ENCODE measurements around the gene ANO5.
"Not testable (repeated sequence)": the region's sequence is repeated elsewhere in the genome, so short reads cannot be mapped to it uniquely, and the experiment has no call there.

Gene ANO5

DNA sequence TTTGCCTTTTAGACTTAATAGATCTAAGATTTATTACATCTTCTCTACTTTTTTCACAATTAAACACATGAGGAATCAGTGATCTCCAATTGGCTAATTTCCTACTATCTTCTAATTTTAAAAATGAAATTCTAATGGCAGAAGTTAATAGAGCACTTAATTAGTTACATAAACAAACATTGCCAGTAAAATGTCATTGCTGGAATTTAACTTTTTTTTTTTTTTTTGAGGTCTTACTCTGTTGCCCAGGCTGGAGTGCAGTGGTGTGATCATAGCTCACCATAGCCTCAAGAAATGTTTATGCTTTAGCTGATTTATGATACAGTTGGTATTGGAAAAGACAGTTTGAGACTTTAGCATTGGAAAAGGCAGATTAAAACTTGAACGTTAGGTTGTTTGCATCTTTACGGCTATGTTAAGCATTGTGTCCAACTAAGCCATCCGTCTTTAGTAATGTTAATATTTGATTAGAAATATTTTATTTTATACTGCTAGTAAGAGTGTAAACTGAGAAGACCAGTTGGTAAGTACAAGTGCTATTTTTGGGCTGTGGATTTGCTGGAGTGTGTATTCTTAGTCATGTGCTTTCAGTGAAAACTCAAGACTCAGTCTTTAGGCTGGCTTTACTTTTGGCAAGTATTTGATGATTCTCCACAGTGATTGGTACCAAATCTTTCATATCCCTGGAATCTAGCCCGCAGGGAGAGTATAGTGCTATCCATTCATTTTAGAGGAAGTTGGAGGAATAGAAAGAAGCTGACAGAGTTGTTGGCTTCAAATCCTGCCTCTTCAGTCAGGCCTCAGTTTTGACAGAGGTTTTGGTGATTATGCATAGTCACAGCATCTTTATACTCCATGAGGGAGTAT lies 4.5 kb downstream of the ANO5 start:
- no peak for DNase-seq (ENCODE audit: low read depth in 2 of 2)

- no peak for DNase-seq (ENCODE audit: low read depth in 2 of 2)
Measured at GRCh38 chr11:22199243-22199642, 6.4 kb downstream of the ANO5 start.

GRCh38 chr11:22203281-22203680 lies 10.4 kb downstream of the ANO5 start:
- no peak for DNase-seq (ENCODE audit: low read depth in 2 of 2)

DNA sequence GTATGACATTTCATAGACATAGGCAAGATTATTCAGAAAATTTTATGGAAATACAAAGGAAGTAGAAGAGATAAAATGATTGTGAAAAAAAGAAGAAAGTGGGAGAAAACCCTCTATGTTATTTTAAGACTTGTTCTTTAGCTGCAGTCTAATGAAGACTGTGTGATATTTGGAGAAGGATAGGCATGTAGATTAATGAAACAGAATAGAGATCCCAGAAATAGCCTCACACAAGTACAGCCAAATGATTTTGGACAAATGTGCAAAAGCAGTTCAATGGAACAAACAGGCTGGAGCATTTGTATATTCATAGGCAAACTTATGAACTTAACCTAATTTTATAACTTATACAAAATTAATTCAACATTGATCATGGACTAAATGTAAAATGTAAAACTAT lies 14.3 kb downstream of the ANO5 start:
- DNase-seq (ENCODE audit: low read depth in 2 of 2) = no peak

GRCh38 chr11:22208151-22208858 lies 15.4 kb downstream of the ANO5 start:
- DNase-seq (ENCODE audit: low read depth in 2 of 2) = no peak

DNA sequence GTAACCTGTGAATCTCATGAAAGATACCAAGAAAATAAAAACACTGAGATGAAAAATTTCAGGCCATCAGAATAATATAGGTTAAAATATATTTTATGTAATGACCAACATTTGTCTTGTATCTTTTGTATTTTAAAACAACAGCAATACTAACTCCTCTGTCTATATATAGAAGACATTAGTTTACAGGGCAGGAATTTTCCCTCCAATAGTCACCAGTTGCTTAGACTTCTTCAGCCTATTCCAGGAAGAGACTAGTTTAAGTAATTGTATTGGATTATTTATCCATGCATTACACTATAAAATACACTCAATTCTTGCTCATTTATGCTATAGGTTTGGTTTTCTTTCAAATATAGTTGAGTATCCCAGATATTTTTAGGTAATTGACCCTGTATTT lies 24.1 kb downstream of the ANO5 start:
- DNase-seq (ENCODE audit: low read depth in 2 of 2) = no peak

GRCh38 chr11:22221143-22221542 lies 28.3 kb downstream of the ANO5 start:
- DNase-seq (ENCODE audit: low read depth in 2 of 2) = no peak

- no peak for DNase-seq (ENCODE audit: low read depth in 2 of 2)
Measured at GRCh38 chr11:22225190-22225589, 32.3 kb downstream of the ANO5 start.

DNA sequence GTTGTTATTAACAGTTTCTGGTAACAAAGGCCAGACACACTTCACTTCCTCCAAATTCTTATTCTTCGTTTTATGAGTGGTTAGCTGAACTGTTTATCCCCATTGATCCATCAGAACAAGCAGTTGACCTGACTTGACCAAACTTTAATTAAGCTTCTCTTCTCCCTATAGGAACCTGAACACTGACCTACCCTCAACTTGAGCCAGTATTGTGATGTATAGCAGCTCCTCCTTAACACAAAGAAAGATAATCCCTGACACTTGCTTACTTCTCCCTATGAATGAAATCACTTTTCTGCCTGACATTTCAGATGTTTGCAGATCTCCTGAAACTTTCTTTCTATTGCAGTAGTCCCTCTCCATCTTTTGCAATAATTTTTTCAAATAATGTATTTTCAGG lies 41.9 kb downstream of the ANO5 start:
- no peak for DNase-seq (ENCODE audit: low read depth in 2 of 2)

- DNase-seq (ENCODE audit: low read depth in 2 of 2) = peak in 1 of 2 donors; percentile 1
Measured at GRCh38 chr11:22244986-22245592, 52.2 kb downstream of the ANO5 start.

GRCh38 chr11:22246992-22247391 lies 54.1 kb downstream of the ANO5 start:
- no peak for DNase-seq (ENCODE audit: low read depth in 2 of 2)

GRCh38 chr11:22249871-22250270 lies 57.0 kb downstream of the ANO5 start:
- no peak for DNase-seq (ENCODE audit: low read depth in 2 of 2)

- DNase-seq (ENCODE audit: low read depth in 2 of 2) = no peak
Measured at GRCh38 chr11:22256876-22257275, 64.0 kb downstream of the ANO5 start.

DNA sequence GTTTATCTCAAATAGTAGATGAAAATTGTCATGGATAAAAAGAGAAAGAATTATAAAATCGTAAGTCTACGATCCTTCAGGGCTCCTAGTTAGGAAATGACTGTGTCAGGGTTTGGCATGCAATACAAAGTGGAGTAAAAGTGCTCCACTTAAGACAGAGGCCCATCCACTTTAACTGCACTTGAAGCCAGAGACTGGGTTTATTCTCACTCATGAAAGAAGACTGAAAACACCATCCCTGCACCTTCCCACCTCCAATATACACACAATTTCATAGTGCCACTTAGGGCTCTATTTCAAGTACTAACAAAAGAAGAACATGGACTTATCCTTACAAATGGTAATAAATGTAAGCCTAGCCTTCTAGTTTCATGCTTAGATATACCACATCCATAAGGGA lies 70.7 kb downstream of the ANO5 start:
- no peak for DNase-seq (ENCODE audit: low read depth in 2 of 2)

DNA sequence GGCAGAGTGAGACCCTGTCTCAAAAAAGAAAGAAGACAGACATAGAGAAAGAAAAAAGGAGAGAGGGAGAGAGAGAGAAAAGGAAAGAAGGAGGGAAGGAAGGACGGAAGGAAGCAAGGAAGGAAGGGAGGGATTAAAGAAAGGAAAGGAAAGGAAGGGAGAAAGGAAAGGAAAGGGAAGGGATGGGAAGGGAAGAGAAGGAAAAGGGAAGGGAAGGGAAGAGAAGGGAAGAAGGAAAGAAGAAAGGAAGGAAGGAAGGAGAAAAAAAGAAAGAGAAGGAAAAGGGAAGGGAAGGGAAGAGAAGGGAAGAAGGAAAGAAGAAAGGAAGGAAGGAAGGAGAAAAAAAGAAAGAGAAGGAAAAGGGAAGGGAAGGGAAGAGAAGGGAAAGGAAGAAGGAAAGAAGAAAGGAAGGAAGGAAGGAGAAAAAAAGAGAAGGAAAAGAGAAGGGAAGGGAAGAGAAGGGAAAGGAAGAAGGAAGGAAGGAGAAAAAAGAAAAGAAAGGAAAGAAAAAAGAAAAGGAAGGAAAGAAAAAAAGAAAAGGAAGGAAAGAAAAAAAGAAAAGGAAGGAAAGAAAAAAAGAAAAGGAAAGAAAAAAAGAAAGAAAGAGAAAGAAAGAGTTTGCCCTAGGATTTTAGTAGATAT lies 76.2 kb downstream of the ANO5 start:
- not testable (repeated sequence) for DNase-seq (ENCODE audit: low read depth in 2 of 2)

DNA sequence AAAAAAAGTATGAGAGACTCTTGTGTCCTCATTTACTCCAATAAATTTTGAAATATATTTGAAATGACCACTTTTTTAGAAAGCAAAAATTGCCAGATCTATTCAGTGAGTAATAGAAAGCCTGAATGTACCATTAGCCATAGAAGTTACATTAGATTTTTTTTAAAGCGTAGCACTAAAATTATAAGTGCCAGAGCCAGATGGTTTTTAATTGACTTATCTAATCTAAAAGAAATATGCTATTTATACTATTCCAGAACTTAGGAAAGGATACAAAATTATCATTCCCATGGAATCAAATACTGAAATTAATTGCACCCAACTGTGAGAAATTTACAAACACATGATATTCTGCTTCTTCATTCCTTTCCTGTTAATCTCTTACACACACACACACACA lies 80.9 kb downstream of the ANO5 start:
- no peak for DNase-seq (ENCODE audit: low read depth in 2 of 2)

- no peak for DNase-seq (ENCODE audit: low read depth in 2 of 2)
Measured at GRCh38 chr11:22275600-22275999, 82.7 kb downstream of the ANO5 start.

GRCh38 chr11:22276535-22276934 lies 83.7 kb downstream of the ANO5 start:
- DNase-seq (ENCODE audit: low read depth in 2 of 2) = no peak

GRCh38 chr11:22284991-22285390 lies 92.1 kb downstream of the ANO5 start:
- DNase-seq (ENCODE audit: low read depth in 2 of 2) = not testable (repeated sequence)

DNA sequence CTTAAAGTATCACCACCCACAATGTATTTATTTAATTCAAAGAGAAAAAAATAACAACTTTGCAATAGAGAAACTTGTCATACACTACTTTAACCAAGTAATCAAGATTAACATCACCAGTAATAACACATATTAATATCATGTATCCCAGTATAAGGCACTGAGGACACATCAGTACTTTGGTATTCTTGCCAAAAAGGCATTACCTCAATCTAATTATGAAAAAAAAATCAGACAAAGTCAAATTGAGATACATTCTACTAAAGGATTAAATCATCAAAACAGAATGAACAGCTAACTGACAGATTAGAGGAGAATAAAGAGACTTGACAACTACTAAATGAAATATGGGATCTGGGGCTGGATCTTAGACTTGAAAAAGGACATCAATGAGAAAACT lies 109.5 kb downstream of the ANO5 start:
- DNase-seq (ENCODE audit: low read depth in 2 of 2) = no peak

GRCh38 chr11:22304337-22304961 lies 111.6 kb downstream of the ANO5 start:
- no peak for DNase-seq (ENCODE audit: low read depth in 2 of 2)

GRCh38 chr11:22317656-22318055 lies 124.8 kb downstream of the ANO5 start:
- DNase-seq (ENCODE audit: low read depth in 2 of 2) = no peak
